ENCODE measurements around the gene RSPH1. TPM values are rescaled to one million over a fixed set of nuclear protein-coding genes. Genes with fewer than 3 reads are reported as not detected.

RSPH1 gene
- total RNA-seq, 2 donors from 2014 or later: 1.8 to 2.2 TPM

GRCh38 chr21:42522771-42523170, 26.7 kb upstream of the RSPH1 start:
- TF ChIP-seq CTCF (conservative IDR thresholded peaks at IDR 0.05): no peak
- no peak overlapping the region for H3K4me3 Mint-ChIP-seq

GRCh38 chr21:42522271-42522670, 26.2 kb upstream of the RSPH1 start:
- H3K27me3 ChIP-seq (ENCODE audit: control insufficient read depth, insufficient read depth, low read length, poor library complexity, severe bottlenecking): no peaks in the 10 kb centered on the region
- no peak overlapping the region for H3K27ac ChIP-seq (ENCODE audit: low read depth, low read length)
- Mint-ChIP-seq H3K36me3 (ENCODE audit: low read depth) (peaks cover 73% of the 10 kb centered on the region), H3K4me3 (no peak overlapping the region), H3K9me3 (no peaks in the 10 kb centered on the region), H3K4me1 (peaks cover 38% of the 10 kb centered on the region), H3K27ac (no peak overlapping the region), H3K27me3 (ENCODE audit: insufficient read depth) (no peaks in the 10 kb centered on the region)
- 94 to 96% methylated on average over 11 to 14 of the region's 14 CpGs for WGBS, 2 experiments (ENCODE audit: insufficient coverage in 1 of 2, insufficient read length in 1 of 2)
- H3K9ac ChIP-seq (ENCODE audit: extremely low read depth, low read length, poor library complexity, severe bottlenecking): no peak overlapping the region
- TF ChIP-seq CTCF (conservative IDR thresholded peaks at IDR 0.05): no peak
- H3K36me3 ChIP-seq (ENCODE audit: control insufficient read depth, insufficient read depth, low read length): peaks cover 25% of the 10 kb centered on the region
- H3K9me3 ChIP-seq (ENCODE audit: control insufficient read depth, low read length): no peaks in the 10 kb centered on the region
- H3K4me1 ChIP-seq (ENCODE audit: control insufficient read depth, insufficient read depth, low read length): peaks cover 5% of the 10 kb centered on the region
- DNase-seq: no peak
- H3K4me3 ChIP-seq (ENCODE audit: low read length): no peak overlapping the region

More at GRCh38 chr21:42522771-42523170, 26.7 kb upstream of the RSPH1 start:
- Histone ChIP-seq H3K36me3 (ENCODE audit: control insufficient read depth, insufficient read depth, low read length) (peaks cover 25% of the 10 kb centered on the region), H3K9ac (ENCODE audit: extremely low read depth, low read length, poor library complexity, severe bottlenecking) (no peak overlapping the region), H3K27me3 (ENCODE audit: control insufficient read depth, insufficient read depth, low read length, poor library complexity, severe bottlenecking) (no peaks in the 10 kb centered on the region), H3K27ac (ENCODE audit: low read depth, low read length) (no peak overlapping the region), H3K4me3 (ENCODE audit: low read length) (no peak overlapping the region), H3K9me3 (ENCODE audit: control insufficient read depth, low read length) (no peaks in the 10 kb centered on the region), H3K4me1 (ENCODE audit: control insufficient read depth, insufficient read depth, low read length) (peaks cover 5% of the 10 kb centered on the region)
- Mint-ChIP-seq H3K27ac (no peak overlapping the region), H3K27me3 (ENCODE audit: insufficient read depth) (no peaks in the 10 kb centered on the region), H3K36me3 (ENCODE audit: low read depth) (peaks cover 77% of the 10 kb centered on the region), H3K4me1 (peaks cover 35% of the 10 kb centered on the region), H3K9me3 (no peaks in the 10 kb centered on the region)
- DNase-seq: no peak
- 96 to 100% methylated on average over 4 to 8 of the region's 8 CpGs for WGBS, 2 experiments (ENCODE audit: insufficient coverage in 1 of 2, insufficient read length in 1 of 2)

GRCh38 chr21:42521805-42522204, 25.8 kb upstream of the RSPH1 start:
- Histone ChIP-seq H3K4me3 (ENCODE audit: low read length) (no peak overlapping the region), H3K27ac (ENCODE audit: low read depth, low read length) (no peak overlapping the region), H3K9ac (ENCODE audit: extremely low read depth, low read length, poor library complexity, severe bottlenecking) (no peak overlapping the region), H3K4me1 (ENCODE audit: control insufficient read depth, insufficient read depth, low read length) (peaks cover 5% of the 10 kb centered on the region), H3K9me3 (ENCODE audit: control insufficient read depth, low read length) (no peaks in the 10 kb centered on the region), H3K36me3 (ENCODE audit: control insufficient read depth, insufficient read depth, low read length) (peaks cover 25% of the 10 kb centered on the region), H3K27me3 (ENCODE audit: control insufficient read depth, insufficient read depth, low read length, poor library complexity, severe bottlenecking) (no peaks in the 10 kb centered on the region)
- TF ChIP-seq CTCF (conservative IDR thresholded peaks at IDR 0.05): no peak
- DNase-seq: no peak
- 86 to 87% methylated on average over 6 of the region's 6 CpGs for WGBS, 2 experiments (ENCODE audit: insufficient coverage in 1 of 2, insufficient read length in 1 of 2)
- H3K4me1 Mint-ChIP-seq: peaks cover 42% of the 10 kb centered on the region
- no peaks in the 10 kb centered on the region for H3K9me3 Mint-ChIP-seq
- no peaks in the 10 kb centered on the region for H3K27me3 Mint-ChIP-seq (ENCODE audit: insufficient read depth)
- H3K27ac Mint-ChIP-seq: no peak overlapping the region
- H3K36me3 Mint-ChIP-seq (ENCODE audit: low read depth): peaks cover 76% of the 10 kb centered on the region
- no peak overlapping the region for H3K4me3 Mint-ChIP-seq

Measured in endodermal cell (in vitro differentiated cells).